ENCODE results near the gene CNNM4.

Gene CNNM4

DNA sequence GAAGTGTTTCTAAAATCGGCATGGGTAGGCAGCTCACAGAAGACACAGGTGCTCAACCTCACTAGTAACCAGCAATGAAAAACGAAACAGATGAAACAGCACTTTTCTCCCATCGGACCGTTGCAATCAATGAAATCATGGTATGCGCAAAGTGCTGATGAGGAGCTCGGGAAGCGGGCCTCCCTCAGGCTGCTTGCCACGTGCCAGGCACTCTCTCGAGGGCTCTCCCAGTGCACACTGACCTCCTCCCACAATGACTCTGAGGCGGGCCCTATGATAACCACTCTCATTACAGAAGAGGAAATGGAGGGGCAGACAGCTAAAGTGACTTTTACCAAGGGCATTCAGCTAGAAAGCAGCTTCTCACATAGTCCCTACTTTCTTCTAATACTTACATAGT, 86.9 kb downstream of the CNNM4 start:
- TF ChIP-seq, protein P1, sequence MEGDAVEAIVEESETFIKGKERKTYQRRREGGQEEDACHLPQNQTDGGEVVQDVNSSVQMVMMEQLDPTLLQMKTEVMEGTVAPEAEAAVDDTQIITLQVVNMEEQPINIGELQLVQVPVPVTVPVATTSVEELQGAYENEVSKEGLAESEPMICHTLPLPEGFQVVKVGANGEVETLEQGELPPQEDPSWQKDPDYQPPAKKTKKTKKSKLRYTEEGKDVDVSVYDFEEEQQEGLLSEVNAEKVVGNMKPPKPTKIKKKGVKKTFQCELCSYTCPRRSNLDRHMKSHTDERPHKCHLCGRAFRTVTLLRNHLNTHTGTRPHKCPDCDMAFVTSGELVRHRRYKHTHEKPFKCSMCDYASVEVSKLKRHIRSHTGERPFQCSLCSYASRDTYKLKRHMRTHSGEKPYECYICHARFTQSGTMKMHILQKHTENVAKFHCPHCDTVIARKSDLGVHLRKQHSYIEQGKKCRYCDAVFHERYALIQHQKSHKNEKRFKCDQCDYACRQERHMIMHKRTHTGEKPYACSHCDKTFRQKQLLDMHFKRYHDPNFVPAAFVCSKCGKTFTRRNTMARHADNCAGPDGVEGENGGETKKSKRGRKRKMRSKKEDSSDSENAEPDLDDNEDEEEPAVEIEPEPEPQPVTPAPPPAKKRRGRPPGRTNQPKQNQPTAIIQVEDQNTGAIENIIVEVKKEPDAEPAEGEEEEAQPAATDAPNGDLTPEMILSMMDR (conservative IDR thresholded peaks at IDR 0.05): no peak
- H3K27ac ChIP-seq: no peak overlapping the region

DNA sequence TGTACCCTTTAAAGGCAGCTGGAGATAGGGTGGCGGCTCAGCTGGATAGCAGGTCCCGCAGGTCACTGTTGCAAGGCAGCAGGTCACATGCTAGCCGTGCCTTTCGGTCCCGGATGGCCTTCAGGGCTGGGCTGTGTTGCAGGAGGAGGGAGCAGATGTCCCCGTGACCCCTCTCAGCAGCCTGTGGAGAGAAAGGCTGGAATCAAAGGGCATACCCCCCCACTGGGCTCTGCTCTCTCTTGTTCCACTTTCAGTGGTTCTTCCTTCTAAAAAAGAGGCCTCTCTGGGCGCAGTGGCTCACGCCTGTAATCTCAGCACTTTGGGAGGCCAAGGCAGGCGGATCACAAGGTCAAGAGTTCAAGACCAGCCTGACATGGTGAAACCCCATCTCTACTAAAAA, 87.6 kb downstream of the CNNM4 start:
- TF ChIP-seq, protein P1 (conservative IDR thresholded peaks at IDR 0.05): no peak
- no peak overlapping the region for H3K27ac ChIP-seq

DNA sequence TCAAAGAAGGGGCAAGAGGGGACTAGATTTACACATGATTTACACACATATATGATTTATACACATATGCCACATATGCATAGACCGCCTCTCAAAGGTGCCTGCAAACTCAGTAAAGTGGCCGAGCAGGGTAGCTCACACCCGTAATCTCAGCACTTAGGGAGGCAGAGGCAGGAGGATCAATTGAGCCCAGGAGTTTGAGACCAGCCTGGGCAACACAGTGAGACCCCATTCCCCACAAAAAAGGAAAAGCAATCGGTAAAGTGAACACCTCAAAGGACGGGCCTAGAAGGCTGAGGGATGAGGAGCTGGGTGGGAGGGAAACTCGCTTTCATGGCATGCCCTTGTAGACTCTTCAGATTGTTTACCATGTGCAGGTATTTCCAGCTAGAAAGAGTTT, 92.0 kb downstream of the CNNM4 start:
- TF ChIP-seq, protein P1 (conservative IDR thresholded peaks at IDR 0.05): no peak
- no peak overlapping the region for H3K27ac ChIP-seq

DNA sequence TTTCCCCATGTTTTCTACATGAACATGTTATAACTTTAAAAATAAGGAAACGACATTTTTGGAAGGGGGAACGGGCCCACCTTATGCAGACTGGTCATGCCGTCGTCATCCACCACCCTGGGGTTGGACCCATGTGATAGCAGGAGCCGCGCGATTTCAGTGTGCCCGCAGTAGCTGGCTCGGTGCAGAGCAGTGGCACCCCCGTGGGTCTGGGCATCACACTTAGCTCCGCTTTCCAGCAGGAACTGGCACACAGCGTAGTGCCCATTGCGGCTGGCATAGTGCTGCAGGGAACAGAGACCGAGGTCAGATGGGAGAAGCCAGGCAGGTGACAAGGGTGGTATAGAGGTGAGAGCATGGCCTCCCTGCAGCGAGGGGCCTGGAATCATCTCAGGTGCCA, 92.6 kb downstream of the CNNM4 start:
- H3K27ac ChIP-seq: no peak overlapping the region
- TF ChIP-seq, protein P1 (conservative IDR thresholded peaks at IDR 0.05): no peak

DNA sequence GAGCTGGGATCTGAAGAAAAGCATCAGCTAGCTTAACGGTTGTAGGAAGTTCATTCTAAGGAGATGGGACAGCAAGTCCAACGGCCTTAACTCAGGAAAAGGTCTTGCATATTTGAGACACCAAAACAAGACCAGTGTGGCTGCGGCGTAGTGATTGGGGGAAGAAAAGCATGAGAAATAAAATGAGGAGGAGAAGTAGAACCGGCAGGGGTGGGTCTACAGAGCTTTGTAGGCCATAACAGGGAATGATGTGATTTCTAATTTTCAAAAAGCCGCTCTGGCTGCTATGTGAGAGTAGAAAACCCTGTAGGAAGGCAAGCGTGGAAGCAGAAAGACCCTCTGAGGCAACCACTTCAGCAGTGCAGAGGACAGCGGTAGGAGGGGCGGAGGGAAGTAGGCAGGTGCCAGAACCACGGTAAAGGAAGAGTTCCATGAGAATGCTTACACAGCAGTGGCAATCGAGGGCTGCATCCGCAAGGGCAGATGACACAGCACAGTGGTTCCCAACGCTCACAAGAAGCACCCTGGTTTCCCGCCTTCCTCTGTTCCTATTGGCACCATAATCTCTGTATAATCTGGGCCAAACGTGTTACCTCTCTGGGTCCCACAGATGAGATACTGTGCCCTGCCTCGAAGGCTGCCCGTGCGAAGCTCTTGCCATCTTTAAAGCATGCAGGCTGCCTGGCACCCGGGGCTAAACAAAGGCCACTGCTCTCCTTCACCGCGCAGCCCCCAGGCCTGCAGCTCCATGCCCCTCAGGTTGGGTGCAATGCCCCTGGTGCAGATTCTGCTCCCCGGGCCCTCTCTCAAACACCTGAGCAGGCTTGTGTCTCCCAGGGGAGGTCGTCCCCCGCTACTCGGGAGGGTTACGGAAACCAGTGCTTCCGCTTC, 96.3 kb downstream of the CNNM4 start:
- peak overlapping the region; percentile 89 for H3K27ac ChIP-seq

GRCh38 chr2:96857667-96858372, 97.1 kb downstream of the CNNM4 start, which contains the start of gene ANKRD39:
TSS of gene ANKRD39 (minus strand) at chr2:96858016. CDS start at chr2:96857987, 29 bp downstream.
- H3K27ac ChIP-seq: peak within 1 kb of the TSS; percentile 89
- TF ChIP-seq, protein P1 (conservative IDR thresholded peaks at IDR 0.05): peak; percentile 90

More for the DNA sequence above, 96.3 kb downstream of the CNNM4 start:
- TF ChIP-seq, protein P1 (conservative IDR thresholded peaks at IDR 0.05): no peak

DNA sequence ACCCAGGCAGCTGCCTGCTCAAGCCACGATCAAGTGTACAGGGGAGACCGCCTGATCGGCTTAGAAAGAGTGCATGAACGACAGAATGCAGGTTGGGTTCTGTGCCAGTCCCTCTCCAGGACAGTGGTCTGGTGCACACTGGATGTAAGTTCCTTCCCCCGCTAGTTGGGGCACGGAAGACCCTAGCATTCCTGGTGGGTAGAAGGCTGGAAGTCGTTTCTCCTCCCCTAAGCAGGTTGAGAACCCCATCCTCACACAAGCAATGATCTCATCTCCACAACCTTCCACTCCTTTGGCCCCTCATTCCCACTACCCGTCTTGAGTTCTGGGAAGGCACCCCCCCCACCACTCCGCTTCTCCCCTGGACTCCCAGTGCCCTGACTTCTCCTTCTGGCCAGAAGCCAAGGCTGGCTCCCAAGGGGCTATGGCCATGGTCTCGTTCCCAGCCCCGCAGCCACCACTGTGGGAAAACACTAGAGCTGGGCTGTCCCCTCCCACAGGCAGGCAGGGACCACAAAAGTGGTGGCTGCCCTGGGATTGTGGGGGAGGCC, 98.5 kb downstream of the CNNM4 start:
- H3K27ac ChIP-seq: peak overlapping the region; percentile 89
- TF ChIP-seq, protein P1 (conservative IDR thresholded peaks at IDR 0.05): no peak

All from VCaP (cell line).